HG02981 (cell line): ENCODE results near the gene NEAT1.

Experiments
- ATAC-seq: cut with Tn5 transposase; IDR thresholded peaks from one replicate; pipeline ENCODE4 v1.9.1; 2021; ENCODE audit warnings: mild to moderate bottlenecking, moderate library complexity; ENCODE audit not compliant: unreplicated experiment

NEAT1 gene

GRCh38 chr11:65389294-65389980, 33.2 kb upstream of the NEAT1 start:
- no peak for ATAC-seq

- ATAC-seq = no peak
Observed at GRCh38 chr11:65390099-65390941, 32.3 kb upstream of the NEAT1 start.

- ATAC-seq = no peak
Observed at GRCh38 chr11:65390996-65391395, 31.6 kb upstream of the NEAT1 start.

GRCh38 chr11:65392186-65392829, 30.3 kb upstream of the NEAT1 start:
- ATAC-seq = no peak

GRCh38 chr11:65392899-65393298, 29.7 kb upstream of the NEAT1 start:
- ATAC-seq = no peak

GRCh38 chr11:65393513-65394079, 29.0 kb upstream of the NEAT1 start:
- no peak for ATAC-seq

- no peak for ATAC-seq
Observed at GRCh38 chr11:65394125-65394536, 28.5 kb upstream of the NEAT1 start.

GRCh38 chr11:65395961-65396530, 26.6 kb upstream of the NEAT1 start:
- no peak for ATAC-seq

GRCh38 chr11:65396769-65397745, 25.5 kb upstream of the NEAT1 start:
- ATAC-seq = no peak

- no peak for ATAC-seq
Observed at GRCh38 chr11:65398362-65398910, 24.2 kb upstream of the NEAT1 start.

- ATAC-seq = no peak
Observed at GRCh38 chr11:65399249-65399648, 23.3 kb upstream of the NEAT1 start.

- ATAC-seq = no peak
Observed at GRCh38 chr11:65399845-65400244, 22.8 kb upstream of the NEAT1 start.

- no peak for ATAC-seq
Observed at GRCh38 chr11:65400307-65401072, 22.1 kb upstream of the NEAT1 start.

GRCh38 chr11:65401073-65401802, 21.4 kb upstream of the NEAT1 start:
- no peak for ATAC-seq

GRCh38 chr11:65401803-65402248, 20.8 kb upstream of the NEAT1 start:
- ATAC-seq = no peak

- no peak for ATAC-seq
Observed at GRCh38 chr11:65402790-65403189, 19.8 kb upstream of the NEAT1 start.

- no peak for ATAC-seq
Observed at GRCh38 chr11:65403607-65404121, 18.9 kb upstream of the NEAT1 start.

GRCh38 chr11:65404210-65404609, 18.4 kb upstream of the NEAT1 start:
- no peak for ATAC-seq
